HL-60 (cell line): ENCODE data around the gene ZNF160.

ENCODE experiments used
- DNase-seq, 2 experiments: peaks; one replicate each; pipeline ENCODE4 v3.0.0-alpha.2; 2010 to 2020; ENCODE audit warnings: low read depth in 1 of 2, low spot score in 1 of 2
- H3K27ac ChIP-seq: fragments of 250-450 bp; sonication (Bioruptor Pico); replicated peaks from 2 replicates; pipeline ENCODE4 v1.5.1; 2020; ENCODE audit warnings: mild to moderate bottlenecking, moderate library complexity
- H3K27me3 ChIP-seq: fragments of 250-450 bp; sonication (Bioruptor Pico); 2 replicates; pipeline ENCODE4 v1.5.1; 2021; ENCODE audit warnings: mild to moderate bottlenecking, moderate library complexity; ENCODE audit not compliant: insufficient read depth, poor library complexity, severe bottlenecking
- H3K4me3 ChIP-seq: replicated peaks from 2 replicates; pipeline ENCODE4 v1.5.1; 2011; ENCODE audit warnings: mild to moderate bottlenecking, control low read depth, low read length; ENCODE audit not compliant: insufficient read depth
- GABPA ChIP-seq: IDR thresholded peaks from 2 replicates; pipeline ENCODE4 v1.6.1; 2012; ENCODE audit warnings: low read depth
- POLR2AphosphoS5 ChIP-seq: IDR thresholded peaks from 2 replicates; pipeline ENCODE4 v1.6.1; 2012; ENCODE audit warnings: low read depth
- SPI1 ChIP-seq: IDR thresholded peaks from 2 replicates; pipeline ENCODE4 v1.6.1; 2012; ENCODE audit warnings: low read depth, mild to moderate bottlenecking, borderline replicate concordance
- TF ChIP-seq, protein P1 (sequence below): IDR thresholded peaks from one replicate; pipeline ENCODE4 v1.5.1; 2011; ENCODE audit warnings: low read length, control low read depth, inconsistent platforms; ENCODE audit not compliant: insufficient read depth
- TF ChIP-seq, protein P2 (sequence below): IDR thresholded peaks from 2 replicates; pipeline ENCODE4 v1.6.1; 2012; ENCODE audit warnings: low read depth; ENCODE audit not compliant: insufficient replicate concordance

Gene ZNF160

DNA sequence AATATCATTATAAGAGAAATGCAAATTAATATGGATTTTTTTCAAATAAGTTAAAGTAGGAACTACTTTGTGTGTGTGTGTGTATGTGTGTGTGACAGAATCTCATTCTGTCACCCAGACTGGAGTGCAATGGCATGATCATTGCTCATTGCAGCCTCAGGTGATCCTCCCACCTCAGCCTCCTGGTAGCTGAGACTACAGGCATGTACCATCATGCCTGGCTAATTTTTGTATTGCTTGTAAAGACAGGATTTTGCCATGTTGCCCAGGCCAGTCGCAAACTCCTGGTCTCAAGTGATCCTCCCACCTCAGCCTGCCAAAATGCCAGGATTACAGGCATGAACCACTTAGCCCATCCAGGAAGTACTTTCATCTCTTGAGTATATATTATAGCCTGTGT is 61.9 kb downstream of the ZNF160 start:
- no peaks in the 10 kb centered on the region for H3K27me3 ChIP-seq

DNA sequence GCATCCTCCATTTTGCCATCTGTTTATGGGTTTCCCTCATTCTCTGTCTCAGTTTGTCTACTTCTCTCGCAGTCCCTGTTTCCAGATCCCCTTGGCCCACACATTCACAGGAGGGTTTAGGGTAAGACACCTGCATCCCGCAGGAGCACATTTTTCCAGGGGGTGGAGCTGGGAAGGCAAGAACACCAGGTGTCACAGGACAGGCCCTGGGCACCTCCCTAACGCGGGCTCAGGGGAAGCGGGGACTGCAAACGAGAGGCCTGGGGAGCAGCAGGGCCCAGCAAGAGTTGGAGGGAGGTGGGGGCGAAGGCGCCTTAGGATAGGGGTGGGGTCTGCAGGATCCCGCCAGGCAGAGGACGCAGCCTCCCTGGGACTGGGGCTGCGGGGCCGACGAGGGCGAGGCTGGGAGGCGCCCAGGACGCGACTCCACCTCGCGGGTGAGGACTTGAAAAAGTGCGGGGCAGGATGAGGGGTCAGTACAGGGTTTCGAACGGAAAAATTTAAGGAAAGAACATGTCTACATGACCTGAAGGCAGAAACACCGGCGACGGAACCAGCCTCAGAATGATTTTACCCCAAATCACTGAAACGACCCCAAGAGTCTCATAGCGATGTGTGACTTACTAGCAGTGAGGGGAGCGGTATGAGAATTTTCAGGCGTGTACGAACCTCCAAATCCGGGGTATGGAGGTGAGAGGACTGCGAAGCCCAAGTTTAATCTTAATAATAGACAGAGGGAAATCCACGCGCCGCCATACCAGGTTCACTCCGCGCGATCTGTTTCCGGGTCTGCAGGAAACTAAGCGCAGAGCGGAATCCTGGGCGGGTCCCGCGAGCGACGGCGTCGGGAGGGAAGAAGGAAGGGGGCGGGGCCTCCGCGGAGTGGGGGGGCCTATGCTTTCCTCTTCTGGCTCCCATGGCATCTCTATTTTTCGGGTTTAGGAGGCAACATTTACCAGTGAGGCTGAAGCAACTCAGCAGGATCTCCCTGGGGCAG is 65.8 kb downstream of the ZNF160 start:
- no peak overlapping the region for H3K27ac ChIP-seq
- DNase-seq: no peak
- H3K27me3 ChIP-seq: no peaks in the 10 kb centered on the region
- TF ChIP-seq, protein P1, sequence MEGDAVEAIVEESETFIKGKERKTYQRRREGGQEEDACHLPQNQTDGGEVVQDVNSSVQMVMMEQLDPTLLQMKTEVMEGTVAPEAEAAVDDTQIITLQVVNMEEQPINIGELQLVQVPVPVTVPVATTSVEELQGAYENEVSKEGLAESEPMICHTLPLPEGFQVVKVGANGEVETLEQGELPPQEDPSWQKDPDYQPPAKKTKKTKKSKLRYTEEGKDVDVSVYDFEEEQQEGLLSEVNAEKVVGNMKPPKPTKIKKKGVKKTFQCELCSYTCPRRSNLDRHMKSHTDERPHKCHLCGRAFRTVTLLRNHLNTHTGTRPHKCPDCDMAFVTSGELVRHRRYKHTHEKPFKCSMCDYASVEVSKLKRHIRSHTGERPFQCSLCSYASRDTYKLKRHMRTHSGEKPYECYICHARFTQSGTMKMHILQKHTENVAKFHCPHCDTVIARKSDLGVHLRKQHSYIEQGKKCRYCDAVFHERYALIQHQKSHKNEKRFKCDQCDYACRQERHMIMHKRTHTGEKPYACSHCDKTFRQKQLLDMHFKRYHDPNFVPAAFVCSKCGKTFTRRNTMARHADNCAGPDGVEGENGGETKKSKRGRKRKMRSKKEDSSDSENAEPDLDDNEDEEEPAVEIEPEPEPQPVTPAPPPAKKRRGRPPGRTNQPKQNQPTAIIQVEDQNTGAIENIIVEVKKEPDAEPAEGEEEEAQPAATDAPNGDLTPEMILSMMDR: no peak
- TF ChIP-seq GABPA: no peak
- no peak overlapping the region for H3K4me3 ChIP-seq

More for the DNA sequence above, 61.9 kb downstream of the ZNF160 start:
- H3K4me3 ChIP-seq: no peak overlapping the region
- TF ChIP-seq POLR2AphosphoS5 (no peak), GABPA (no peak), SPI1 (no peak)
- TF ChIP-seq, protein P2, sequence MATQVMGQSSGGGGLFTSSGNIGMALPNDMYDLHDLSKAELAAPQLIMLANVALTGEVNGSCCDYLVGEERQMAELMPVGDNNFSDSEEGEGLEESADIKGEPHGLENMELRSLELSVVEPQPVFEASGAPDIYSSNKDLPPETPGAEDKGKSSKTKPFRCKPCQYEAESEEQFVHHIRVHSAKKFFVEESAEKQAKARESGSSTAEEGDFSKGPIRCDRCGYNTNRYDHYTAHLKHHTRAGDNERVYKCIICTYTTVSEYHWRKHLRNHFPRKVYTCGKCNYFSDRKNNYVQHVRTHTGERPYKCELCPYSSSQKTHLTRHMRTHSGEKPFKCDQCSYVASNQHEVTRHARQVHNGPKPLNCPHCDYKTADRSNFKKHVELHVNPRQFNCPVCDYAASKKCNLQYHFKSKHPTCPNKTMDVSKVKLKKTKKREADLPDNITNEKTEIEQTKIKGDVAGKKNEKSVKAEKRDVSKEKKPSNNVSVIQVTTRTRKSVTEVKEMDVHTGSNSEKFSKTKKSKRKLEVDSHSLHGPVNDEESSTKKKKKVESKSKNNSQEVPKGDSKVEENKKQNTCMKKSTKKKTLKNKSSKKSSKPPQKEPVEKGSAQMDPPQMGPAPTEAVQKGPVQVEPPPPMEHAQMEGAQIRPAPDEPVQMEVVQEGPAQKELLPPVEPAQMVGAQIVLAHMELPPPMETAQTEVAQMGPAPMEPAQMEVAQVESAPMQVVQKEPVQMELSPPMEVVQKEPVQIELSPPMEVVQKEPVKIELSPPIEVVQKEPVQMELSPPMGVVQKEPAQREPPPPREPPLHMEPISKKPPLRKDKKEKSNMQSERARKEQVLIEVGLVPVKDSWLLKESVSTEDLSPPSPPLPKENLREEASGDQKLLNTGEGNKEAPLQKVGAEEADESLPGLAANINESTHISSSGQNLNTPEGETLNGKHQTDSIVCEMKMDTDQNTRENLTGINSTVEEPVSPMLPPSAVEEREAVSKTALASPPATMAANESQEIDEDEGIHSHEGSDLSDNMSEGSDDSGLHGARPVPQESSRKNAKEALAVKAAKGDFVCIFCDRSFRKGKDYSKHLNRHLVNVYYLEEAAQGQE: no peak
- TF ChIP-seq, protein P1: no peak
- H3K27ac ChIP-seq: no peak overlapping the region
- no peak for DNase-seq

DNA sequence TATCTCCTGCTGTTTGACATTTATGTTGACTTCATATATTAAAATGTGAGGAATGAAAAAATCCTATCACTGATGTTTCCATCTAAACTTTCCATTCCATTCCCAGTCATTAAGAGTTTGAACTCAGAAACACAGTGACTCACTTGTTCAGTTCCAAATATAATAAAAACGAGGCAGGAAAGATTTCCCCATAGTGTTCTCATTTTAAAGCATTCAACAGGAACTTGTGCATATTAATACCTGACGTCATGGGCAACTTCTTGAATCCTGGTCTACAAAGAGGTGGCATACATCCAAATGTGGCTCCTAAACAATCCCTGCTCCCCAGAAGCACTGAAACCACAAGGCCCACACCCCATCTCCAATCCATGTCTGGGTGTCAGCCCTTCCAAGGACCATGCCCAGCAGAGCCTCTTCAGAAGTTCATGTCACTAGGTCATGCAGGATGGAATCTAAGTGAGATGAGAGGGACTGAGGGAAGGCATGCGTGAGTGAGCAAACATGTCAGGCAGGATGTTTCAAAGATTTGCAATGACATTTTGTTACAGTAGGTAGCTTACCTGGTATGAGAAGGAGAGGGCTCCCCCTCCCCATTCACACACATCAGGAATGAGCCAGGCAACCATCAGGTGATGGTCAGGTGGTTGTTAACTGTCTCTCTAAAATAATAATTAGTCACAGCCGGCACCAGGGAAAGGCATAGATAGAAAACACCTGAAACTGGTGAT is 68.1 kb downstream of the ZNF160 start:
- no peaks in the 10 kb centered on the region for H3K27me3 ChIP-seq
- no peak overlapping the region for H3K27ac ChIP-seq
- no peak overlapping the region for H3K4me3 ChIP-seq
- TF ChIP-seq GABPA (no peak), SPI1 (no peak), POLR2AphosphoS5 (no peak)
- TF ChIP-seq, protein P1: no peak
- TF ChIP-seq, protein P2: no peak
- DNase-seq: no peak
